Heart left ventricle (tissue), 13 donors: ENCODE data around the gene PSAPL1.

ENCODE experiments used
- POLR2A ChIP-seq, 2 donors: fragments of 450-650 bp; IDR thresholded peaks; one replicate each; pipeline ENCODE4 v1.6.1; 2017; ENCODE audit warnings: antibody characterized with exemption in 2 of 2, mild to moderate bottlenecking in 2 of 2, moderate library complexity in 2 of 2
- TF ChIP-seq, protein P1 (sequence below), 12 donors: fragments of 200-600 bp; sonication (generic) in 4 of 12; IDR thresholded peaks; one replicate each; pipeline versions ENCODE4 v1.5.0 to v1.8.0; 2018 to 2022; ENCODE audit warnings: antibody characterized with exemption in 12 of 12, mild to moderate bottlenecking in 5 of 12
- donor health status: ischemic (EF 13 %, LVEDD 7.1; RV severe dilation, severe dysfunction).
- donor health status: DM: no; HTN: yes; CAD: no.
- donor health status: DM: no; HTN: no; CAD: no.
- donor health status: ischemic (EF 25% LVEDD 6.9; RV normal size, moderate dysfunction).
- donor health status: ischemic (EF 25% LVEDD 5.7; RV mildly dilated, moderate dysfunction).
- donor health status: ischemic (EF 35%, LVEDD 5.7; RV mildly dilated, moderate dysfunction).
- donor health status: nonischemic (EF 11% LVEDD 7.7; RV severe dilation, severe dysfunction).
- donor health status: DM: yes; HTN: yes; CAD: no.
- donor health status: PGD.
- donor health status: ischemic (EF 29% LVEDD 5.4; RV normal size, mild dysfunction).
- donor health status: nonischemic (EF 23%, LVEDD 6.1; RV moderate dilation, normal function).

DNA sequence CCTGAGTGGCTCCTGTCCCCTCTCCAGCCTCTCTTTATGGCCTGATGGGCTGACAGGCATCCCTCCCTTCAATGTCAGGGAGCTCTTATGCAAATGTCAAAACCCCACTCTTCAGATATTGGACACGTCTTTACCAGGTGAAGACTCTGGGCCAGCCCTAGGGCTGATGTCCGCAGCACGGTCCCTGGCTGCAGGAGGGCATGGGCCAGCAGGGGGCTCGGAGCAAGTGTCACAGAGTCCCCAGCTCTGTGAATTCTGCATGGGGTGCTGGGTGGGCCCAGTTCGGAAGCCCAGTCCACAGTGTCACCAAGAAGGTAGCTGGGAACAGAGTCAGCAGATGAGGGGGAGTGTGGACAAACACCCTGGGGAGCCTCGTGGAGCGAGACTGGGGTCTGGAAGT, 39.6 kb upstream of the PSAPL1 start:
- TF ChIP-seq POLR2A (IDR thresholded peaks at IDR 0.05), result no peak
- TF ChIP-seq, protein P1, sequence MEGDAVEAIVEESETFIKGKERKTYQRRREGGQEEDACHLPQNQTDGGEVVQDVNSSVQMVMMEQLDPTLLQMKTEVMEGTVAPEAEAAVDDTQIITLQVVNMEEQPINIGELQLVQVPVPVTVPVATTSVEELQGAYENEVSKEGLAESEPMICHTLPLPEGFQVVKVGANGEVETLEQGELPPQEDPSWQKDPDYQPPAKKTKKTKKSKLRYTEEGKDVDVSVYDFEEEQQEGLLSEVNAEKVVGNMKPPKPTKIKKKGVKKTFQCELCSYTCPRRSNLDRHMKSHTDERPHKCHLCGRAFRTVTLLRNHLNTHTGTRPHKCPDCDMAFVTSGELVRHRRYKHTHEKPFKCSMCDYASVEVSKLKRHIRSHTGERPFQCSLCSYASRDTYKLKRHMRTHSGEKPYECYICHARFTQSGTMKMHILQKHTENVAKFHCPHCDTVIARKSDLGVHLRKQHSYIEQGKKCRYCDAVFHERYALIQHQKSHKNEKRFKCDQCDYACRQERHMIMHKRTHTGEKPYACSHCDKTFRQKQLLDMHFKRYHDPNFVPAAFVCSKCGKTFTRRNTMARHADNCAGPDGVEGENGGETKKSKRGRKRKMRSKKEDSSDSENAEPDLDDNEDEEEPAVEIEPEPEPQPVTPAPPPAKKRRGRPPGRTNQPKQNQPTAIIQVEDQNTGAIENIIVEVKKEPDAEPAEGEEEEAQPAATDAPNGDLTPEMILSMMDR (IDR thresholded peaks at IDR 0.05), result no peak
